Measurements from ENCODE around the gene ECD. TPM values are rescaled to one million over a fixed set of nuclear protein-coding genes. Genes with fewer than 3 reads are reported as not detected.
"Not testable (repeated sequence)": the region's sequence is repeated elsewhere in the genome, so short reads cannot be mapped to it uniquely, and the experiment has no call there.

Gene ECD
- total RNA-seq, 3 donors from 2014 or later = 20.5 to 23.6 (median 20.8) TPM

GRCh38 chr10:73113551-73113950 is 54.3 kb downstream of the ECD start:
- Histone ChIP-seq H3K4me3 (no peak overlapping the region), H3K4me1 (ENCODE audit: low read depth) (no peaks in the 10 kb centered on the region), H3K36me3 (ENCODE audit: low read depth) (no peaks in the 10 kb centered on the region), H3K9me3 (no peaks in the 10 kb centered on the region)
- DNase-seq (no peak), ATAC-seq (no peak)
- intact Hi-C loops (cut with DNase I, micrococcal nuclease) = no loop called here
- no peak for TF ChIP-seq CTCF (IDR thresholded peaks at IDR 0.05)

GRCh38 chr10:73112032-73112431 is 55.8 kb downstream of the ECD start:
- DNase-seq; ATAC-seq; H3K9me3 ChIP-seq; H3K4me1 ChIP-seq (ENCODE audit: low read depth); intact Hi-C loops (cut with DNase I, micrococcal nuclease); H3K4me3 ChIP-seq; H3K36me3 ChIP-seq (ENCODE audit: low read depth): not testable (repeated sequence)

- no peaks in the 10 kb centered on the region for H3K9me3 ChIP-seq
- H3K4me1 ChIP-seq (ENCODE audit: low read depth) = no peaks in the 10 kb centered on the region
- no peak for TF ChIP-seq CTCF (IDR thresholded peaks at IDR 0.05)
- DNase-seq (peak in 2 of 3 donors; percentile 51 to 86), ATAC-seq (peak; percentile 99)
- H3K36me3 ChIP-seq (ENCODE audit: low read depth) = no peaks in the 10 kb centered on the region
- no peak within 1 kb of the TSS for H3K4me3 ChIP-seq
- intact Hi-C loops (cut with DNase I, micrococcal nuclease) = no loop called here
Measured at GRCh38 chr10:73110345-73110849, 57.4 kb downstream of the ECD start, which contains the start of gene NUDT13. NUDT13 (plus strand) TSS chr10:73110455; CDS start chr10:73114366, 3,911 bp downstream.

- ATAC-seq; intact Hi-C loops (cut with DNase I, micrococcal nuclease); H3K9me3 ChIP-seq; H3K4me1 ChIP-seq (ENCODE audit: low read depth); H3K4me3 ChIP-seq; H3K36me3 ChIP-seq (ENCODE audit: low read depth); DNase-seq: not testable (repeated sequence)
Measured at GRCh38 chr10:73109248-73109652, 58.6 kb downstream of the ECD start.

- no peak for DNase-seq
- no peak for ATAC-seq
- Histone ChIP-seq H3K4me3 (no peak overlapping the region), H3K36me3 (ENCODE audit: low read depth) (no peaks in the 10 kb centered on the region), H3K4me1 (ENCODE audit: low read depth) (no peaks in the 10 kb centered on the region), H3K9me3 (no peaks in the 10 kb centered on the region)
- intact Hi-C loops (cut with DNase I, micrococcal nuclease) = no loop called here
- TF ChIP-seq CTCF (IDR thresholded peaks at IDR 0.05) = no peak
Measured at GRCh38 chr10:73106301-73106700, 61.5 kb downstream of the ECD start.

- no peaks in the 10 kb centered on the region for H3K9me3 ChIP-seq
- intact Hi-C loops (cut with DNase I, micrococcal nuclease) = no loop called here
- no peak for ATAC-seq
- no peak for TF ChIP-seq CTCF (IDR thresholded peaks at IDR 0.05)
- H3K36me3 ChIP-seq (ENCODE audit: low read depth) = no peaks in the 10 kb centered on the region
- H3K4me1 ChIP-seq (ENCODE audit: low read depth) = peaks cover 8% of the 10 kb centered on the region
- no peak overlapping the region for H3K4me3 ChIP-seq
- no peak for DNase-seq
Measured at GRCh38 chr10:73099141-73099540, 68.7 kb downstream of the ECD start.

- ATAC-seq (no peak), DNase-seq (no peak)
- intact Hi-C loops (cut with DNase I, micrococcal nuclease) = no loop called here
- peaks cover 9% of the 10 kb centered on the region for H3K4me1 ChIP-seq (ENCODE audit: low read depth)
- no peak overlapping the region for H3K4me3 ChIP-seq
- H3K36me3 ChIP-seq (ENCODE audit: low read depth) = no peaks in the 10 kb centered on the region
- H3K9me3 ChIP-seq = no peaks in the 10 kb centered on the region
- TF ChIP-seq CTCF (IDR thresholded peaks at IDR 0.05) = no peak
Measured at GRCh38 chr10:73097305-73097670, 70.5 kb downstream of the ECD start.

Measured in mucosa of descending colon (tissue), 3 donors.